ENCODE data around the gene PHLPP2.

Gene PHLPP2

DNA sequence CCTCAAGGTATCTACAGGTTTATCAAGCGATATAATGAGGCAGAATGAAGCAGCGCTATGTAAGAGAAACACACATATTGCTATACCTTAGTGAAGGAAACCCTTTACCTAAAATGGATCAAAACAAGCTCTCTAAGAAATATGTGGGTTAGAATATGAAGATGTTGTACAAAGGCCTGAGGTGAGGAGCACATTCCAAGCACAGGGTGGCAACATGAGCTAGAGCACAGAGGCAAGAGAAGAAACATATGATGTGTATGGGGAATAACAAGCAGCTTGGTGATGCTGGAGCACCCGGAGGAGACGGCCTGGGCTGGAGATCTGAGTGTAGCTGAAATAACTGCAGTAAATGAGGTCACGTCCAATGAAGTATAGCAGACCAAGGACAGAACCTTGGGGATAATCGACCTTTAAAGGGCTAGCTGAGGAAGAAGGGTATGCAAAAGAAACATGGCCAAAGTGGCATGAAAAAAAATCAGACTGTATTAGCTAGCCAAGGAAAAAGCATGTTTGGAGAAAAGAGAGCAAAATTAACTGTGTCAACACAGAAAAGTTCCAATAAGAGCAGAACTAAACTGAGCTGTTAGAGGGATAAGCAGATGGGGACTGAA is 54.5 kb downstream of the PHLPP2 start:
- DNase-seq (ENCODE audit: low spot score): no peak

DNA sequence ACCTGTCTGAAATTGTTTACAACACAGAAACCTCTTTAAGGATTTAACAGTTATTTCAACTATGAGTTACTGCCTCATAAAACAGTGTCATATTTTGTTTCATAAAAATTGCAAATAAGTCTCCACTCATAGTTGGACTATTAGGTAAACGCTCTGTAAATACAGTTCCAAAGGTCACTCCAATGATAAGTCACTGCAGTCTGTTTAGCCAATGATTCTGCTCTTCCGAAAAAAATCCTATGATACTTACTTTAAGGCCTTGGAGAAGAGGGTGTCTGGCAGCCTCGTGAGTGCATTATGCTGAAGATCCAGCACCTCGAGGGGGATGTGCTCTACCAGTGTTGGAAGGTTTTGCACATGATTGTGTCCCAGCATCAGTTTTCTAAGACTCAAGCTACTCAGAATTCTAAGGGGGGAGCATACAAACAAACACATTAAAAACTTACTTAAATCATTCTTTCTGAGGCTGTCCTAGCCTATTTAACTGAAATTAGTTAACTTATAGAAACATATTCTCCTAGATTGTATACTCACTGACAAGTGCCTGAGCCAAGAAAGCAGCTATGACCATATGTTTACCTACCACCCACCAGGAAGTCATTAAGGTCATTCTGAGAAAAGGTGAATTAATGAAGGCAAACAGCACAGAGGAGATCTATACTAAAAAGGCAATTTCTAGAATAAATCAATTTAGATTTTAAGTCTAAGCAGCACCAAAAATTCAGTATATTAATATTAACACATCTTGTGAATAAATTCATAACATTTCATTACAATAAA is 57.4 kb downstream of the PHLPP2 start:
- no peak for DNase-seq (ENCODE audit: low spot score)

DNA sequence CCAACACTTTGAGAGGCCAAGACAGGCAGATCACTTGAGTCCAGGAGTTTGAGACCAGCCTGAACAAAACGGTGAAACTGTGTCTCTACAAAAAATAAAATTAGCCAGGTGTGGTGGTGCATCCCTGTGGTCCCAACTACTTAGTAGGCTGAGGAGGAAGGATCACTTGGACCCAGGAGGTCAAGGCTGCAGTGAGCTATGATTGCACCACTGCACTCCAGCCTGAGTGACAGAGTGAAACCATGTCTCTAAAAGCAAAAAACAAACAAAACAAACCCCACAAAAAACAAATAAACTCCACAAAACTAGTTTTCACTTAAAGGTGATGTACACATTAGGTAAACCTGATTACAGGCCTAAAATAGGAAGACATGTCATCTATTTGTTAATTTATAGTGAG is 58.2 kb downstream of the PHLPP2 start:
- DNase-seq (ENCODE audit: low spot score): no peak

DNA sequence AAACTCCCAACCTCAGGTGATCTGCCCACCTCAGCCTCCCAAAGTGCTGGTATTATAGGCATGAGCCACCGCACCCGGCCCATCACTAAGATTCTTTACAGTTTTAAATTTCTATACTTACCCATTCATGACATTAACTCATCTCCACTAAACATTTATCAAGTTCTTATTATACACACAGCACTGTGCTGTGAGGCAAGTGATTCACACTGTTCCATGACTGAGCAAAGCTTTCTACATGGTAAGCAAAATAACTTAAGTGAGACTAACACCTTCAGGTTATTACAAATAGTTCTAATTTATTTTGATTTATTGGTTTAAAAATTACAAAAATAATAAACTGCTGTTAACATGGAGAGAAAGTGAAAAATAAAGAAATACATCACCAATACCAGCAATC is 65.0 kb downstream of the PHLPP2 start:
- DNase-seq (ENCODE audit: low spot score): no peak

DNA sequence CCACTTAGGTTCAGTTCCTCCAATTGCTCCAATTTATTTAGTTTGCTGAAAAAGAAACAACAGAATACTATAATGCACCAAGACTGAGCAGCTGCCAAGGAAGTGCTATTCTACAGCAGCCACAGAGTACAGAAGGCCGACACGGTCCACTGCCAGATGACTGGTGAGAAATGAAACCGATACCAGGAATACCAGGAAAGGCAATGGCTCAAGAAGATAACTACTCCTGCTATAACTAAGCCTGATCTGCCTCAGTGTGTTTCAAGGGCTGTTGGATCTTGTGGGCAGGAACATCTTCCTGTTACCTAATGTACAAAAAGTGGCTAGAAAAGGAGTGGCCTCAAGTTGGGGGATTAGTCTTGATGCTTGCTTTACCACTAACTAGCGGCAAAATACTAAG is 65.7 kb downstream of the PHLPP2 start:
- DNase-seq (ENCODE audit: low spot score): no peak

DNA sequence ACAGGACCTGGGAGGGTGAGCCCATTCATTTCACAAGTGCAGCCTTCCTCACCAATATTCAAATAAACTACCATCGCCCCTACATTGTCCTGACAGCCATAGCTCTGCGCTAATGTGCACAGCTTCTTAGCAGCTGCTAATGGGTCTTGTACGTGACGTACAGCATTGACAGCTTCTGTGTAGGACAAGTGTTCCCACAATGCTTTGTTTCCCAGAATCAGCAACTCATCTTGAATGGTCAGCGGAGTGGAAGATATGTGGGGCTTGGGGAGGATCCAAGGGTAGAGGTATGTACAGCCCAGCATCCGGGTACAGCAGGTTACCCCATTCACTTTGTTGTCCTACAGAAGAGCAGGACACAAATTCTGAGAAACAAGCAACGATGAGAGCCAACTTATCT is 74.8 kb downstream of the PHLPP2 start:
- DNase-seq (ENCODE audit: low spot score): no peak

DNA sequence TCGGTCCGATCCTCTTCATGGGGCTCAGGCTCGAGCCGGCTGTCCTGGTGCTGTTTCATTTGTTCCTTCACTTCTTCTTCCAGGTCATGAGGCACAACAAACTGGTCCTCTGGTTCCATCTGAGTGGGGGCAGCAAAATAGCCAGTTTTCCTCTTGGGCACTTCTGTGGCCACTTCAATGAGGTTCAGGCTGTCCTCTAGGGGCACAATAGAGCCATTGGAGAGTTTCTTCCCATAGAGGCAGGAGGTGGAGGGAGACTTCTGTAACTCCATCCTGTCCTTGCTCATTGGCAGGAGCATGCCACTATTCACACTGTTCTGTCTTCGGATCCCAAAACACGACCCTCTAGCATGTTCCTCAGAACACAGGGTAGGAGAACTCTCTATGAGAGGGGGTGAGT is 75.6 kb downstream of the PHLPP2 start:
- DNase-seq (ENCODE audit: low spot score): peak; percentile 29

DNA sequence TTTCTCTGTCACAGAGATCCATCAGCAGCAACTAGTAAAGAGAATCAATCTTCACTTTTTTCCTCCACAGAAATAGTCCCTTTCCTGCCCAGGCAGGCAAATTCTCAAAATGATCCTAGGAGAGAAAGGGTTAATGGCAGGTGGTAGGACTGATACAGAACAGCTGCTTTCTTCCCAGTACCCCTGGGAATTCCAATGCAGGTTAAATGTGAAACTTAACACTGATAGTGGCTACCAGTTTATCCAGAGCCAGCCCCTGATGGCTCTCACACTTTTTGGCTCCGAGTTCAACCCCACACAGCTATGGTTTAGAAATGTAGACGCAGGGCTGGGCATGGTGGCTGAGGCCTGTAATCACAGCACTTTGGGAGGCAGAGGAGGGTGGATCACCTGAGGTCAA is 76.3 kb downstream of the PHLPP2 start:
- DNase-seq (ENCODE audit: low spot score): no peak

DNA sequence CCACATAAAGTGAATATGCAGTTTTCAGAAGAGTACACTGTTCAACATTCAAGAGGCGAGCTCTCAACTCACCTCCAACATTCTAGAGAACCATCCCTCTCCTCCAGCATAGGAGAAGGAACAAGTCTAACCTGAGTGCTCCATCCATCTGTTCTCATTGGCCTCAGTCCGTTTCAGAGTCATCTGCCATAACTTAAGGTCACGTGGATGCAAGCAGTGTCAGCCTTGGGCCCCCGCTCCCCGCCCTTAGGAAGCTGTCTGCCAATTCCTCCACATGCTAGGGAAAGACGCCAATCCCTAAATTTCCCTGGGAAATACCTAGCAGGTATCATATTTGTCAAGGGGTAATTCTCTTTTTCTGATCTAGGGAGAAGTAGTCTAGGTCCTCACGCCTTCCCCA is 77.1 kb downstream of the PHLPP2 start:
- DNase-seq (ENCODE audit: low spot score): no peak

DNA sequence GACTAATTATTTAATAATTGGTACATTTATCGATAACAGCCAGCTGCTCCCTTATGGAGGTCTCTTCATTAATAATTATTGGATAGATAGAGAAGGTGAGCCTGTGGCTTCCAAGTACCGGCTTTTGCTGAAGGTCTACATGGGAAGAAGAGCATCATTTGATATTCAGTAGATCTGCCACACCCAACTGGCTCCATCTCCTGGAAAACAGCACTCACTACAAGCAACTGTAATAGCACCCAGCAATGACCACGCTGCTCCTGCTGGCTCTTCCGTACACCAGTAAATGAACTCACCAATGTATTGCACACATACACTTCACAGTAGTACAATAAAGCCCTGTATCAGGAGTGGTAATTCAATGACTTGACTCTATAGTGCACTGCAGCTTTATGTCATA is 79.1 kb downstream of the PHLPP2 start:
- peak; percentile 39 for DNase-seq (ENCODE audit: low spot score)

DNA sequence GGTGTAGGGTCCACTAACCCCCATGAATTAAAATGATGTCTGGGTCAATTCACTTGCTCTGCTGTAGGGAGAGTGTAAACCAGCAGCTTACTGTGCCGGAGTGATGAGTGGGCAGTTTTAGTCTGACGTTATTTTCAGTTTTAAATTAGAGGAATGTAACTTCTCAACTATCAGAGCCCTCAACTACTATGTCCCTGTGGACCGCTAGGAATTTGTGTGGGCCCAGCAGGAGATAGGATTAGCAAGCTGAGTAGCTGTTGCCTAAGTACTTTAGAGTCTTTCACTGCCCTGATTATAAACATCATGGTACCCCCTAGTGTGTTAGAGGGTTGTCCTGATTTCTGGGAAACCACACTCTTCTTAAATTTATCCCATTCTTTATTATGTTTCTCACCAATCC is 87.1 kb downstream of the PHLPP2 start:
- DNase-seq (ENCODE audit: low spot score): peak; percentile 24

DNA sequence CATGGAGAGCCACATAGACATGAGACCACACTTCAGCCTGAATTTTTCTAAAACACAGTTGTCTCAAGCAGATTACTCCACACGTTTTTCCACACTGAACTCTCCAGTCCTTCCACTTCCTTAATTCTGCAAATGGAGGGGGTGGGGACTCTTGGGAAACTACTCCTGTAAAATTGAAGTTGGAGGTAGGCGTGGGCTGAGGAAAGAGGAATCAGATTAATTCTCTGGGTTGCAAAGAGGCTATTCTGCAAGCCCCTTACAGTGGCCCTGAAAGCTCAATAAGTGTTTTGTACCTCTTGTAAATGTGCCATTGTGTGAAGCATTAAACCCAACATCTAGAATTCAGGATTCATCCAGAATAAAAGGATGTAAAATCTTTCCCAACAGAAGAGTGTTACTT is 88.9 kb downstream of the PHLPP2 start:
- DNase-seq (ENCODE audit: low spot score): no peak

DNA sequence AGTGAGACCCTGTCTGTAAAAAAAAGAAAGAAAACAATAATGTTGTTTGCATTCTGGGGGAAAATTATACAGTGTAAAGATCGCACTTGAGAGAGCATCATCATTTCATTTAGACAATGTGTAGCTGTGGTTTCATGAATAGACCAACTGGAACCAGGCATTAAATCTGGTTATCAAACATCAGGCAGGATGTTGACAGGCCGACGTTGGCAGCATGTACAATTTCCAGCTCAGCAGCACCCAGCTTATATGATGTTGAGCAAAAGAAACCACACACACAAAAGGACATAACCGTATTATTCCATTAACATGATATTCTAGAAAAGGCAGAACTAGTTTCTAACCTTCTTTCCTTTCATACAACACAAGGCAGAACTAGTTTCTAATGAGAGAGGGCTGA is 92.7 kb downstream of the PHLPP2 start:
- DNase-seq (ENCODE audit: low spot score): no peak

DNA sequence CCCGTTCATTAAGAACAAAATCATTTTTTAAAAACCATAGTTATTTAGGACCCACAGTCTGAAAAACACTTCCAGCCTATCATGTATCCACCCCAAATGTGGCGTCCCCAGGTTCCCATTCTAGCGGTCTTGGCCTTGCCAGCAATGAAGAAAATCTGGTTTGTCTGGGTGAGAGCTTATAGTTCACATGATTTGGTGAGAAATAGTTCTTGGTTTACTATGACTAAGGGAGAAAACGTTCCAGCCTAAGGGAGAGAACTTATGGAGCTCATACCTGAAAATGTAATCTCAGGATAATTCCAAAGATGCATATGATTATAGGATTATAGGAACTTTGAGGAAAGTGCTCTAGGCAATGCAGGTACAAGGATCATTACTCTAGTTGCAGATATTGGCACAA is 93.7 kb downstream of the PHLPP2 start:
- DNase-seq (ENCODE audit: low spot score): no peak

DNA sequence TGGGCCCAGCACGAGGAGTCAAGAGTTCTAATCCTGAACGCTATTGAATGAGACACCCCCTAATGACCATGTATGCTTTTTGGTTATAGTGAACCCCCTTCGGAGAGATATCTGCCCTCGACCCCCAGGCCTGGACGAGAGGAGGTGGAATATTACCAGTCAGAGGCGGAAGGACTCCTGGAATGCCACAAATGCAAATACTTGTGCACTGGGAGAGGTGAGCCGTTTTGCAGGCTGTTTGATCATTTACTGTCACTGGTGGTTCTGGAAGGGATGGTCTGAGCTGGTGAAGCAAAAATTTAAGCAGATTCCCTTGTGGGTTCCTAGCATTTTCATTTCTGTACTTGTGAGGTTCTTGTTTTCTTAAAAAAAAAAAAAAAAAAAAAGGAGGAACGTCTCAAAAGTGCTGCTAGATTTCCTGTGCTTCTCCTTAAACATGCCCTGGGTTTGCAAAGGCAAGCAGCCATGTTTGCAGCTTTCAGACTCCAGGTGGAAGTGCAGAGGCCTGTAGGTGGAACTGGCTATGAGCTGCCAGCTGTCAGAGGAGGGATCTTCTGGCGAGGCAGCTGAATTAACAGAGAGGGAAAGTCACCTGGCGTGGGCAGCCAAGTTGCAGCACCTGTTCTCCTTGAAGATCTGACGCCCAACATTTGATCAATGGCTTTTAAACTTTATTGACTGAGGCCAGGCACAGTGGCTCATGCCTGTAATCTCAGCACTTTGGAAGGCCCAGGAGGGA is 95.1 kb downstream of the PHLPP2 start:
- no peak for DNase-seq (ENCODE audit: low spot score)

DNA sequence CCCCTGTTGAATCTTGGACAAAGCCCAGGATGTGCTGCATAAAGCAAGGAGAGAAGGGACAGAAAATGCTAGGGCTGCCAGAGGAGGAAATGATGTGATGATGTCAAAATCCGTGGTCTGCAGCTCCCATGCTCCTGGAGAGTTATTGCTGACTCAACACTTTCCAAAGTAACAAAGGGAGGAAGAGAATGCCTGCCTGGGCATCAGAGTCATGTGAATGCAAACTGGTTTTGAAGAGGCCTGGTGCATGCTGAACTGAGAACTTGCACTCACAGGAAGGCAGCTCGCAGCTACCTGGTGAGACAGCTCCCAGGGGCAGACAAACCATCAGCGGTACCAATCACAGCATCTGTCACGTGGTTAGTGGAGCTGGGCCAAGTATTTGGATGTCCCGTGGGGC is 95.7 kb downstream of the PHLPP2 start:
- DNase-seq (ENCODE audit: low spot score): no peak

DNA sequence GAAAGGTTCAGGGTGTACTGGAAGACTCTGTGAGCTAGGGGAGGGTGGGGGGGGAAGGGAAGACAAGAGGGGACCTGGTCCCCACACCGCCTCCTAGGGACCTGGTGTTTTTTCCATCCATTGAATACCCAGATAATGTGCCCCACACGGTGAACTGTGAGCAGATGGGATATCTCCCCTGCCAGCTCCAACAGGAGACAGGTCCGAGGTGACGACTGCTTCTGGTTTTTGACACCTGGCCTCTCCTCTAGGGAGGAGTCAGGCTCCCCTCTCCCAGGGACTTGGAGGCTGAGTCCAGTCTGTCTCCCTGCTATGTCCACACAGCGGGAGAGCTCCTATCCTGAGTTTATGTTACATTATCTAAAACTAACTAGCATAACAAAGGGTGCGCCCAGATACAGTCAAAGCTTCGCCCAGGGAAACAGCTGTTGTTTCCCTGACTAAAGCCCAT is 96.7 kb downstream of the PHLPP2 start:
- no peak for DNase-seq (ENCODE audit: low spot score)

DNA sequence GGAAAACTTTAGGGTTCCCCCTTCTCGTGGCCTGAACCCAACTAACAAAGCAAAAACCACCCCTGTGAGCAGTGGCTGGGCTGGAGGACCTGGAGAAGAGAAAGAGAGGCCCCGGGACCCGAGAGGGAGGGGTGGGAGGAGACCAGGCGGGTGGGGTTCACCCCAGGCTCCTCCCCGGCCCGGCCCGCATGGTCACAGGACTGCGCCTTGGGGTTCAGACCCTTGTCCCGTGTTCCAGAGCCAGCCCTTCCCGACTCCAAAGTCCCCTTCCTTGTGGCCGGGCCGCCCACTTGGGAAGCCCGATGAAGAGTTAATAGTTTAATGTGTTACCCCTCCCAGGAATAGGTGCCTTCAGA is 97.7 kb downstream of the PHLPP2 start:
- peak; percentile 40 for DNase-seq (ENCODE audit: low spot score)

DNA sequence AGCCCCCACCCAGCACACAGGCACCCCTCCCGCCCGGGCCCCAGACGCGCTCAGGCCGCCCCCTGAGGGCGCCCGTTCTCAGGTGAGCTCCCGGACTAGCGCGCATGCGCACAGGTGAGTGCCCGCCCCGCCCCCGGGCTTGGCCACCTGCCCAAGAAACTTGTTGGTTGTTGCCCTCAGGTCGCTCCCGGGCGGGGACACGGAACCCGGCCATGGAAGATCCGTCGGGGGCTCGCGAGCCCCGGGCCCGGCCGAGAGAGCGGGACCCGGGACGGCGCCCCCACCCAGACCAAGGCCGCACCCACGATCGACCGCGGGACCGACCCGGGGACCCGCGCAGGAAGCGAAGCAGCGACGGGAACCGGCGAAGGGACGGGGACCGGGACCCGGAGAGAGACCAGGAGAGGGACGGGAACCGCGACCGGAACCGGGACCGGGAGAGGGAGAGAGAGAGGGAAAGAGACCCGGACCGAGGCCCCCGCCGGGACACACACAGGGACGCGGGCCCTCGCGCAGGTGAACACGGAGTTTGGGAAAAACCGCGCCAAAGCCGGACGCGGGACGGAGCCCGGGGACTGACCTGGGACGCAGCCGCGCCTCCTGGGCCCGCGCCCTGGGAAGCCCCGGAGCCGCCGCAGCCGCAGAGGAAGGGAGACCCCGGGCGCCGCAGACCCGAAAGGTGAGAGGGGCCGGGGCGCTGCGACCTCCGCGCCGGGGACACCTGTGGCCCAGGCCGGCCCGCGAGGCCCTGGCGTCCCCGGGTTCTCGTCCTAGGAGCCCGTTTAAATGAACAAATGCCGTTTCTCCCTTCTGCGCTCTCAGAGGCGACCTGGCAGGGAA is 98.3 kb downstream of the PHLPP2 start, which contains the start of gene MARVELD3:
Gene MARVELD3 (plus strand): TSS at position 167 of the 840 bp plus-strand sequence. CDS start 46 bp downstream, at position 213.
- DNase-seq (ENCODE audit: low spot score): peak; percentile 32

DNA sequence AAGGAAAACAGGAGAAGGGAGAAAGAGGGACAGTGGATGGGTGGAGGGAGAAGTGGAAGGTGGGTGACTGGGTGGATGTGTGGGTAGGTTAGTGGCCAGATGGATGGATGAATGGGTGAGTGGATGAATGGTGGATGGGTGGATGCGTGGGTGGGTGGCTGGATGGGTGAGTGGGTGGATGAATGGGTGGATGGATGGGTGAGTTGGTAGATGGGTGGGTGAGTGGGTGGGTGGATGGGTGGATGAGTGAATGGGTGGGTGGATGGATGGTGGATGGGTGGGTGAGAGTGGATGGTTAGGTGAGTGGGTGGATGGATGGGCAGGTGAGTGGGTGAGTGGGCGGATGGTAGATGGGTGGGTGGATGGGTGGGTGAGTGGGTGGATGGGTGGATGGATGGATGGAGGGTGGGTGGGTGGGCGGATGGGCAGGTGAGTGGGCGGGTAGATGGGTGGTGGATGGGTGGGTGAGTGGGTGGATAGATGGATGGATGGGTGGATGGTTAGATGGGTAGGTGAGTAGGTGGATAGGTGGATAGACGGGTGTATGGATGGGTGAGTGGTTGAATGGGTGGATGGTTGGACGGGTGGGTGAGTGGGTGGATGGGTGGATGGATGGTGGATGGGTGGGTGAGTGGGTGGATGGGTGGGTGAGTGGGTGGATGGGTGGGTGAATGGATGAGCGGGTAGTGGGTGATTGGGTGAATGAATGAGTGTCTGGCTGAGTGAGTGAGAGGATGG is 99.2 kb downstream of the PHLPP2 start:
- DNase-seq (ENCODE audit: low spot score): no peak

DNA sequence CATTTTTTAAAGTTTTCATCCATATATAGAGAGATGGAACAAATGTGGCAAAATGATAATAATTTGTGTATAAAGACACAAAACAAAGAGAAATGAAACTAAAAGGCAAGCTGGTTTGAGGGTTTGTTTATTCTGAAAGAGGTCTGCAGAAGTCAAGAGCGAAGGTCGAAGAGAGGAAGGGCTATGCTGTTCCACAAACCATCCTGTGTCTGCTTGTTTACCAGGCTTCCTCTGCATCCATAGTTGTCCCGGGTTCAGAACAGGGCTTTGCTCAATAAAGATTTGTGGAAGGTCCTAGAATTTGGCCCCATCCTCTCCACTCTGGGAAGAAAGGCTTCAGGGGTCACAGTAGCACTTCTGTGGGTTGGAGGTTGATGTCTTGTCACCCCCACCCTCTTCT is 100.9 kb downstream of the PHLPP2 start:
- no peak for DNase-seq (ENCODE audit: low spot score)

DNA sequence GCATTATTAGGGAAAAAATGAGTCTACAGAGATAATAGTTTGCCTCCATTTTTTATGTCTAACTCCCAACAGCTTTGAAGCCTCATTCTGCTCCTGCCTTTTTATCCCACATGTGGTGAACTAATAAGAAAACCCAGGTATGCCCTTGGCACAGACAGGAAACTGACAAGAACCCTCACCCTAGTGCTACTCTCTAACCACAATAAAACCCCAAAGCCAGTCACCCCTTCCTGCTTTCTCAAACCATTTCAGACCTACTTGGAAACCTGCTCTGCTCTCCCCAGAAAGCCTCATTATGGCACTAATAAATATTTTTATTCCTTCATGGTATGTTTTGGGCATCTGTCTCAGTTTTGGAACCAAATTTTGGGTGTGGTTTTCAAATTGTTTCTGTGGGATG is 102.4 kb downstream of the PHLPP2 start:
- DNase-seq (ENCODE audit: low spot score): no peak
